CD4-positive, alpha-beta T cell treated with Interleukin-1 beta for 1 hour (primary cell): ENCODE results near the gene PIP4K2A.
A peak's percentile ranks its signal among the peaks of the same experiment; 100 is the strongest.

Source experiments
- DNase-seq, 2 donors: peaks; one replicate each; pipeline ENCODE4 v3.0.0-alpha.2; 2020 to 2022

PIP4K2A gene

GRCh38 chr10:22617516-22617915 lies 96.9 kb downstream of the PIP4K2A start:
- no peak for DNase-seq

DNA sequence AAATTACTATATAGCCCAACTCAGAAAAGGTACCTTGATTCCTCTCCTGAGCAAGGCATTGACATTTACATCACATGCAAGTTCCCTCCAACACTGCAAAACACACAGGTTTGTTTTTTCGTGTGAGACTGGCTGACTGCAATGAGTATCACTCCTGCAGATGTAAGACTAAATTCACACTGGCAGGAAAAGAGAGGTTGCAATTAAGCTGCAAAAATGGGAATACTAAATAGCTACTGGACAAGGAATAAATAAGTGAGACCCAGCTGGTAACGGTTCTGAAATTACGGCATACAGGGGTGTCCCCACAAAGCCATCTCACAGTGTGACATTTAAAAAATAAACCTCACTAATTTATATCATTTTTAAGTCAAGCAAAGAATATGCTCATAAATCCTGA lies 97.3 kb downstream of the PIP4K2A start:
- DNase-seq = no peak

DNA sequence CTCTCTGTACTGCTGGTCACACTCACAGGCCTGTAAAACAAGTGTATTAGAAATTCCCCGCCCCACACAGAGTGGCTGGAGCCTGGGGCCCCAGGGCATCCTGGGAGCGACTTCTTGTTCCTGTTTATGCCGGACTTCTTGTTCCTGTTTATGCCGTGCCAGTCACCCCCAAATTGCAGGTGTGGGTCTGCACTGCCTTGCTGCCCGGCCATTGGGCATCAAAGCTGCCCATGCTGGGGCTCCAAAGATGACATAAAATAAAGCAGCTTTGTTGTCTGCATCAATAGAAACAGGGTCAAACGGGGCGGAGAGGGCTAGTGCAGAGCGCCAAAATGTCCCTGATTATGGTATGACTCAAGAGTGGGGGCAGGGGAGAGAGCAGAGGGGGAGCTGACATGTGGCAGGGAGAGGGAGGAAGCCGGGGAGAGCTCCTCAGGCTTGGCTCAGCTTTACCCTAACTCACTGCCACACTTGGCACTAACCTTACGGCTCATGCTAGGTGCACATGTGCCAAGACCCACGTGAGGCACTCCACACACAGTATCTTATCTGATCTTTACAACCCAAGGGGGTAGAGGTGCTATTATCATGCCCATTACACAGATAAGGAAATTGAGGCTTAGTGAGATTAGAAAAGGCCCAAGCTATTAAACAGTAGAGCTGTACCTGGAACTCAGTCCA lies 98.4 kb downstream of the PIP4K2A start:
- peak; percentile 60 to 70 for DNase-seq

DNA sequence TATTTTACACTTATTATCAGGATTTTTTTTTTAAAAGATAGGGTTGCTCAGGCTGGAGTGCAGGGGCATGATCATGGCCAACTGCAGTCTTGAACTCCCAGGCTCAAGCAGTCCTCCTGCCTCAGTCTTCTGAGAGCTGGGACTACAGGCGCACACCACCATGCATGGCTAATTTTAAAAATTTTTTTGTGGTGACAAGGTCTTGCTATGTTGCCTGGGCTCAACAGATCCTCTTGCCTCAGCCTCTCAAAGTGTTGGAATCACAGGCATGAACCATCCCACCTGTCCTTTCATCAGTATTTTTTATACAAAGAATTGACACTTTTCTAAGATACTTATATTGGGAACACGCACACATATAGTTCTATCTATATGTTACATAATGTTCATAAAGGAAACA lies 99.3 kb downstream of the PIP4K2A start:
- no peak for DNase-seq

DNA sequence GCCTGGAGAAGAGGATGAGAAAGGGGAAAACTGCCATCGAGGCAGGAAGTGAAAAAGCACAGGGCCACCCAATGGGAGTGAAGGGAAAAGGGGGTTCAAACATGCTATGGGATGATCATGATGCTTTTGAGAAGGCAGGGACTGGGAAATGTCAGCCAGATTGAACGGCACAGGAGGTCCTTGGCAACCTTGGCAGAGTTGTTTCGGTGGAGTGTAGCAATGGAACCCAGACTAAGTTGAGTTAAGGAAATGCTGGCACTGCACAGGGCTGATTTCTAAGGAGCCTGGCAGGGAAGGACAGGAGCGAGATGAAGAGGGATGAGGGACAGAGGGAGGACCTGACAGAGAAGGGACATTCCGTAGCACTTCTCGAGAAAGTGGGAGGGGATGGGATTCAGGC lies 101.4 kb downstream of the PIP4K2A start:
- DNase-seq = no peak

DNA sequence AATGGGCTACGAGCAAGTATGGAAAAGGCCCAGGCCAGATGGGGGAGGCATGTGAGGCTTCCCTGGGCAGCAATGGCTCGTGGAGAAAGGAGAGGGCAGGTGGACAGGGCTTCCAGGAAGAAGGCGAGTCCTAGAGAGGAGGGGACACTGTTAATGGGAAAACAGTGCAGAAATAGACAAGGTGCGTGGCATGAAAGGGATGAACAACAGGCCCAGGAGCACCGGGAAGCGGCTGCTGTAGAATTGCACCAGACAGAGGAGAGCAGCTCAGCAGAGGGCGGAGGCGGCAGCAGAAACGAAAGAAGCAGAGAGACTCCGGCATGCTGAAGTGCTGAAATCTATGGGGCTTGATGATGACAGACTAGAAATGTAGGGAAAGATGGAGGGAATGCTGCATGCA lies 102.1 kb downstream of the PIP4K2A start:
- no peak for DNase-seq

- peak; percentile 78 to 87 for DNase-seq
These were observed 102.8 kb downstream of the PIP4K2A start for GRCh38 chr10:22611425-22612115.

DNA sequence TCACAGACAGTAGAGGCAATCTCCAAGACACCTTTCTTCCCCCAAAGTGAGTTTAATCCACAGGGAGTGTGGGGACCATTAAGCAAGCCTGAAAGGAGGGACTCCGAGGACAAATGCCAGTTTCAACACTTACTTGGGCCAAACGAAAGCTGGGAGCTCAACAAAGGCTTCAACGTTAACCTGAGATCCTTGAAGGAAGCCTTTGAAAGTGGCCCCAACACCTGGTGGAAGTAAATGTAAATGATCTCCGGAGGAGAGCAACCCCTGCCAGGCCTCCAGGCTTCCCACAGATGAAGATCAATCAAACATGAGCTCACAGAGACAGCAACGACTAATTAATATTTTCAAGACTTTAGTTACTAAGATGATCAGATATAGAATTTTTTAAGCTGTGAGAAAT lies 103.8 kb downstream of the PIP4K2A start:
- DNase-seq = no peak

GRCh38 chr10:22609719-22610465 lies 104.5 kb downstream of the PIP4K2A start:
- DNase-seq = no peak

DNA sequence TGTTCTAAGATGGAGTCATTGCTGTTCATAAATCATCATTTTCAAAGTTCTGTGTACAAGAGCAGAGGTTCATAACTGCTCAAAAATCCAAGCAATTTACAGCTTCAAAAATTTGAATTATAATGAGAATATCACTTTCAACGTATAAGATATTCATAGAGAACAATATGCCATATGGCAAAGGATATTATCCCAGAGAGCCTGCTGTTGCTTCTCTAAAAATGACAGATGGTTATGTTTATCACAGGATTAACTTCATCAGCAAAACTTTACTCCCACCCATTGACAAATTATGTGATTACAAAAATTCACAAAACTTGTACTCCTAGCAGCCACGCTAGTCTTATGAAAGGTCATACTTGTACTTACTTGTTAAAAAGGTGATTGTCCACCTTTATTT lies 105.1 kb downstream of the PIP4K2A start:
- DNase-seq = no peak

DNA sequence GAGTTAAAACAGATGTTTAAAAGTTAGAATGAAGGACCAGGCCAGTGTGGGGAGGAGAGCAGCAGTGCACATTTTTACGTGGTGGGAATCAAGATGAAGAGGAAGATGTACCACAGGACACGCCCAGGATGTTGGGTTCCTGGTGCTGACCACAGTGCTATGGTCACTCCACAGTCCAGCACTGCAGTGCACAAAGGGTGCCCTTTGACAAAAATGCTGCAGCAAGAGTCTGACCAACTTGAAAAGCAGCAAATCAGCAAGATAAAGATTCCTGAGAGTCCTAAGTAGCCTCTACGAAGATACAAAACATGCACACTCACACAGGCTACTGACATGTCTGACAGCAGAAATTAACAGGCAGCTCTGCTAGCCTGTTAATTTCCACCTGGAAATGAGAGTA lies 107.1 kb downstream of the PIP4K2A start:
- DNase-seq = no peak

DNA sequence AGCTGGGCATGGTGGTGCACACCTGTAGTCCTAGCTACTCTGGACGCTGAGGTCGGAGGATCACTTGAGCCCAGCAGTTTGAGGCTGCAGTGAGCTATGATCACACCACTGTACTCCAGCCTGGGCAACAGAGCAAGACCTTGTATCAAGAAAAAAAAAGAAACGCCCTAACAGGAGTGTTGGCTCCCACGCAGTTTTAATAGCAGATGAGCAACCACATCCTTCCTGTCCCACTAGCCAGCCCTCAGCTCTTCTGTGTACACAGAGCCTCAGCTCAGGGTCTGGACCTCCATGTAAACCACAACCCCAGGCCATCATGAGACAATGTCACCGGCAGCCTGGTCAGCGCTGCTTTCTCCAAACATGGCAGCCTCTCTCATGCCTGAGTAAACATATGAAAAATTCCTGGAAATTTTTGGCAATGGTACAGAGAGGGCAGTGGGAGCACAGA lies 108.2 kb downstream of the PIP4K2A start:
- DNase-seq = peak; percentile 68 to 76

DNA sequence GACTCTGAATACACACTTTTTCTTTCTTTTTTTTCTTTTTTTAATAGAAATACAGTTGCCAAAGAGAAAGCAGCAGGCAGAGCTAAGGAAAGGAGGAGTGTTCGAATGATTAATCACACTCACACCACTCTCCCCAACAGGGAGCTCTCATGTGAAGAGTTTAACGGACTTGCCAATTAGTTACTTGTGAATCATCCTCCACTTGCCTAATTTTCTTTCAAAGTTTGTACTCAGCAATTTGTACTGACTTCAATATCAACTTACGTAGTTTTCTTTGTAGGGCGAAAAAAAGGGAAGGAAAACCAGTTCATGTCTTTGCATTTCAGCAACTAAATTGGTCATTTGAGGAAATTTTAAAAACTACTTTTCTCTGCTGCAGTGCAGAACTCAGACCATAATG lies 109.2 kb downstream of the PIP4K2A start:
- DNase-seq = no peak

GRCh38 chr10:22604344-22605126 lies 109.8 kb downstream of the PIP4K2A start:
- DNase-seq = no peak

DNA sequence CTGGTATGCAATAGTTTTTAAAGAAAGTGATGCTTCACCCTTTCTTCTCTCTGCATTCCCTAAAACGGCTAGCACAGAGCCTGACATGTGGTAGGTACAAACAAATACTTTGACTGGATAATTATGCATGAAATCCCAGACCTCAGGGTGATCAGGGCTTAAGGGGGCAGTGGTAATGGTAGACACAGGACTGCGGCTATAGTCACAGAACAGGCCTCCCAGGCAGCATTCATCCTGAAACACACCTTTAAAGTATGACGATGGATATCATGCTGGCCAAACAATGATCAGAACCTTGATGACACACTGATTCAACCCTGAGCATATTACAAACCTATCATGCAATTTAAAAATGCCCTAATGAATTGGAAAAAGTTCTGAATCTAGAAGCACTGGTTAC lies 110.8 kb downstream of the PIP4K2A start:
- no peak for DNase-seq

GRCh38 chr10:22601618-22602017 lies 112.8 kb downstream of the PIP4K2A start:
- DNase-seq = no peak

- DNase-seq = no peak
These were observed 114.6 kb downstream of the PIP4K2A start for GRCh38 chr10:22599636-22600228.

DNA sequence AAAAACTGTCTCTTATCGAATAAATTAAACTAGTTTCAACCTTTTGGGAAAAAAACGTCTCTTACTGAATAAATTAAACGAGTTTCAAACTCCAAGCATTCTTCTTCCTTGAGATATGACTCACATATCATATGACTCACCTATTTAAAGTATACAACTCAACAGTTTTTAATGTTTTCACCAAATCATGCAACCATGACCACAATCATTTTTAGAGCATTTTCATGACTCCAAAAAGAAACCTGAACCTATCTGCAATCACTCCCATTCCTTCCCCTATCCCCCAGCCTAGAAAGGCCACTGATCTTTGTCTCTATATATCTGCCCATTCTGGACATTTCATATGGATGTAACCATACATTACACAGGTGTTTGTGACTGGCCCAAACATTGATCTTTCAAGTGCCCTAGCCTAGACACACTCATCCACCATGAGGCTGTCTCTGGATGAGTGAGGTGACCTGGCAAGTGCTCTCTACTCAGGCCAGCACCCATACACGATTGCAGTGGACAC lies 115.3 kb downstream of the PIP4K2A start:
- no peak for DNase-seq

DNA sequence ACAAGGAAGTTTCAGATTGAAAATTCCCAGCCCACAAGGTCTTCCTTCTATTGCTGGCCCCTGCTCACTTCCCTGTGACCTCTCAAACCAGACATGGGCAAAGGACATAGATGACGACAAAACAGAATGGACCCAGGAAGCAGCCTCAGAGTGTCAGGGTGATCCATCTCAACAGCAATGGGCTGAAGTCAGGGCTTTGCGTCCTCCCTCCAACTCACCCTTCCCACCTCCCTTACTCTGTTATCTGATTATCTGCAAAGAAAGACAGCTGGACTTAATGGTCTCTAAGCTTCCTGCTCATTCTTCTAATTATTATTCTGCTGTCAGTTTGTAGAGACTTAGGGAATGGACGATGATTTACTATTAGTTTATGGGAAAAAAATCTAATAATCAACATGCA lies 115.9 kb downstream of the PIP4K2A start:
- DNase-seq = no peak

DNA sequence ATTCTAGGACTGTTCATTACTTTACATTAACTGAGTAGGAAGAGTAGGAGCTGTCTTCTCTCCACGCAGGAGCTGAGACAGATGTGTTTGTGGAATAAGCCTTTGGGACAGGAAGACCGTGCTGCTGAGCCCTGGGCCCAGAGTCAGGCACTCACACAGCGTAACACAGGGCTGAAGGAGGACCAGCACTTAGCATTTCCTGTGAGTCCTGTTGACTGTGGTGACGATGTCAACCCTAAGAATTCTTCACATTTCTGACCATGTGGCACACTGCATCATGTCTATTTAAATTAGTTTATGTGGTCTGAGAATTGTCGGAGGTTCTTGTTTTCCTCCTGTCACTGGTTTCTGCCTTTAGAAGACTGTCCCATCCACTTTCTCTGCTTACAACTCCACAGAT lies 117.2 kb downstream of the PIP4K2A start:
- peak; percentile 46 to 49 for DNase-seq

DNA sequence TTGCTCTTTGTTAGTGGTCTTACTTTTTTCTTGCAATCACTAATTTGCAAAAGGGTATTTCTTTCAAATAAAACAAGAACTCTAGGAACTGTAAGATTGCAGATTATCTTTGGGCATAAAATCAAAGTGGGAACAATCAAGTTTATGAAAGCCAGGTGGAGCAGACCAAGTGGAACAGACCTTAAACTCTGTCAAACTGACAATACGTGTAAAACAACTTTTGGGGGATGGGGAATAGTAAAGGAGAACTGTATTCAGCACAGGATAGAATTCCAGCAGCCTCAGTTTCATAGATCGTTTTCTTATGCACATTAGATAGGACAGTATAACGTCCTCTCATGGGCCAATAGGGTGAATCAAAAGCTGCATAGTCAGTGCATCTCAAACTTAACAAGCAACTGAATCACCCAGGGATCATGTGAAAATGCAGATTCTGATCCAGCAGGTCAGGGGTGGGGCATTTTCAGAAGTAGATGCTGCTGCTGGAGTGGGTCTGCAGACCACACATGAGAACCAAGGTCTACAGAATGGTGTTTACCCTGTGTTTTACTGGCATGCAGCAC lies 120.7 kb downstream of the PIP4K2A start:
- DNase-seq = no peak

GRCh38 chr10:22593026-22593425 lies 121.4 kb downstream of the PIP4K2A start:
- no peak for DNase-seq
